HepG2 (cell line): ENCODE results near the gene MRPL27. TPM values are rescaled to one million over a fixed set of nuclear protein-coding genes. Genes with fewer than 3 reads are reported as not detected.

ENCODE experiments used
- AHR ChIP-seq: IDR thresholded peaks from 2 replicates; pipeline ENCODE4 v1.6.1; 2018; ENCODE audit warnings: missing genetic modification reagents, missing compliant biosample characterization
- DDIT3 ChIP-seq: sonication (generic); formaldehyde crosslinking; IDR thresholded peaks from 2 replicates; pipeline ENCODE4 v1.4.0; 2020; ENCODE audit warnings: mild to moderate bottlenecking, missing genetic modification reagents
- GATAD1 ChIP-seq: IDR thresholded peaks from 2 replicates; pipeline ENCODE4 v1.6.1; 2016; ENCODE audit warnings: missing genetic modification reagents, missing compliant biosample characterization
- HOXA7 ChIP-seq: sonication (generic); formaldehyde crosslinking; IDR thresholded peaks from 2 replicates; pipeline ENCODE4 v1.8.1; 2022; ENCODE audit warnings: mild to moderate bottlenecking, missing genetic modification reagents, moderate library complexity
- RARG ChIP-seq: sonication (generic); formaldehyde crosslinking; IDR thresholded peaks from 2 replicates; pipeline ENCODE4 v1.4.0; 2020; ENCODE audit warnings: low read depth, mild to moderate bottlenecking, missing genetic modification reagents
- REL ChIP-seq: sonication (generic); formaldehyde crosslinking; conservative IDR thresholded peaks from 2 replicates; pipeline ENCODE4 v1.8.0; 2022; ENCODE audit warnings: mild to moderate bottlenecking, missing genetic modification reagents, moderate library complexity
- SP2 ChIP-seq: sonication (generic); formaldehyde crosslinking; IDR thresholded peaks from 2 replicates; pipeline ENCODE4 v1.5.1; 2020; ENCODE audit warnings: mild to moderate bottlenecking, missing genetic modification reagents
- TBL1XR1 ChIP-seq: fragments of 150-350 bp; IDR thresholded peaks from 2 replicates; pipeline ENCODE4 v1.6.1; 2014; ENCODE audit warnings: borderline replicate concordance, low read length; ENCODE audit not compliant: partially characterized antibody
- ZNF160 ChIP-seq: sonication (generic); formaldehyde crosslinking; IDR thresholded peaks from 2 replicates; pipeline ENCODE4 v1.8.0; 2022; ENCODE audit warnings: mild to moderate bottlenecking, inconsistent platforms, missing genetic modification reagents
- ZNF274 ChIP-seq: sonication (generic); formaldehyde crosslinking; IDR thresholded peaks from 2 replicates; pipeline ENCODE4 v1.5.1; 2020; ENCODE audit warnings: mild to moderate bottlenecking, missing genetic modification reagents
- ZNF513 ChIP-seq: sonication (generic); formaldehyde crosslinking; conservative IDR thresholded peaks from 2 replicates; pipeline ENCODE4 v1.5.0; 2020; ENCODE audit warnings: missing genetic modification reagents
- ZNF556 ChIP-seq: sonication (generic); formaldehyde crosslinking; IDR thresholded peaks from 2 replicates; pipeline ENCODE4 v1.4.0; 2020; ENCODE audit warnings: mild to moderate bottlenecking, missing genetic modification reagents, borderline replicate concordance
- ZNF598 ChIP-seq: sonication (generic); formaldehyde crosslinking; IDR thresholded peaks from 2 replicates; pipeline ENCODE4 v1.5.1; 2020; ENCODE audit warnings: mild to moderate bottlenecking, missing genetic modification reagents, borderline replicate concordance
- polyA plus RNA-seq, 8 experiments: library from polyadenylated mRNA; depleted of rRNA in 3 of 8; stranded (reverse) in 7 of 8; unstranded in 1 of 8; fragments of >200 nt; fragmentation: Illumina TruSeq in 4 of 8; extraction: Trizol in 4 of 8; gene quantifications; 2 replicates each; pipeline versions ENCODE4 v1.2.1 to v1.2.3, GENCODE V29; 2011 to 2016; ENCODE audit warnings: low read depth in 4 of 8, missing spikeins in 1 of 8, mixed read lengths in 1 of 8; ENCODE audit not compliant: insufficient read depth in 1 of 8
- total RNA-seq, 5 experiments: library from RNA; depleted of rRNA; stranded (reverse); fragments of >200 nt; fragmentation: Illumina TruSeq; extraction: Trizol; gene quantifications; 2 replicates each; pipeline ENCODE4 v1.2.3, GENCODE V29; 2016; ENCODE audit warnings: low read depth in 1 of 5
- TF ChIP-seq, protein P1 (sequence below): sonication (generic); formaldehyde crosslinking; IDR thresholded peaks from 2 replicates; pipeline ENCODE4 v1.4.0; 2020; ENCODE audit warnings: missing genetic modification reagents
- TF ChIP-seq, protein P2 (sequence below): sonication (generic); formaldehyde crosslinking; IDR thresholded peaks from 2 replicates; pipeline ENCODE4 v1.5.1; 2020; ENCODE audit warnings: missing genetic modification reagents, mild to moderate bottlenecking, borderline replicate concordance
- TF ChIP-seq, protein P3 (sequence below): sonication (generic); formaldehyde crosslinking; IDR thresholded peaks from 2 replicates; pipeline ENCODE4 v1.9.0; 2022; ENCODE audit warnings: low read depth, missing genetic modification reagents
- TF ChIP-seq, protein P4 (sequence below): sonication (generic); formaldehyde crosslinking; IDR thresholded peaks from 2 replicates; pipeline ENCODE4 v1.4.0; 2020; ENCODE audit warnings: missing genetic modification reagents, borderline replicate concordance

The MRPL27 gene
- total and polyA plus RNA-seq, 2 of the 13 experiments (the other 11 are each of a cell fraction or from before 2014, with no cell fraction given): 137 to 217 TPM

DNA sequence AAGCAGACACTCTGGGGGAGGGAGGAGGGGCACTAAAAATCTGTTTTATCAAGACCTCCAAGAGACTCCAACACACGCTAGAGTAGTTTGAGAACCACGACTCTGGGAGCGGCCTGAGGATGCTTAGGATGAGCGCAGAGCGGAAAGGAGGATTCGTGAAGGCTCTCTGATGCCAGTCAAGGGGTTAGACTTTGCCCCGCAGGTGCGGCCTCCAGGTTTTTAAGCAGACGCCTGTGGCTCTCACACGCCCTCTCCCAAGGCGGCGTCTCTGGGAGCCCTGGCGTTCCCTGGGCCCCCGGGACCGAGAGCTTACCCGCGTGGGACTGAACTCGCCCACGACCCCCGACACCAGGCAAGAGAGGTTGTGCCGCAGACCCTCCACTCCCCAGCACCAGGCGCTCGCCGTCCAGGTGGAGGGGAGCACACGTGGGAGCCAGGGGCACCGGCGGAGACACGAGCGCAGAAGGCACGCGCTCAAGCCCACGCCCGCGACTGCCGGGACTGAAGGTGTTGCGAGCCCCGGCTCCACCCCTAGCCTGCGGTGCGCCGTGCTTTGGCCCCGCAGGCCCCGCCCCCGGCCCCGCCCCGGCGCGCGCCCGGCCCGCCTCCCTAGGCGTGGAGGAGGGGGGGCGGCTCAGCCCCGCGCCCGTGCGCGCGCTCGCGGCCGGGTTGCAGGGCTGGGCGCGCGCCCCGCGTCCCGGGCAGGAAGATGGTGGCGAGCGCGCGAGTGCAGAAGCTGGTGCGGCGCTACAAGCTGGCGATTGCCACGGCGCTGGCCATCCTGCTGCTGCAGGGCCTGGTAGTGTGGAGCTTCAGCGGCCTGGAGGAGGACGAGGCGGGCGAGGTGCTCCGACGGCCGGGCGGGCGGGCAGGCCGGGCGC, 27.3 kb downstream of the MRPL27 start, which contains the start of gene XYLT2 (continued):
- TF ChIP-seq ZNF513: no peak
- TF ChIP-seq ZNF160 (CRISPR knock-in tag): 0 out of 2 replicates have a peak, but pooled peaks have one; percentile 62
- peak; percentile 94 for TF ChIP-seq ZNF274 (CRISPR knock-in tag)
- TF ChIP-seq, protein P1, sequence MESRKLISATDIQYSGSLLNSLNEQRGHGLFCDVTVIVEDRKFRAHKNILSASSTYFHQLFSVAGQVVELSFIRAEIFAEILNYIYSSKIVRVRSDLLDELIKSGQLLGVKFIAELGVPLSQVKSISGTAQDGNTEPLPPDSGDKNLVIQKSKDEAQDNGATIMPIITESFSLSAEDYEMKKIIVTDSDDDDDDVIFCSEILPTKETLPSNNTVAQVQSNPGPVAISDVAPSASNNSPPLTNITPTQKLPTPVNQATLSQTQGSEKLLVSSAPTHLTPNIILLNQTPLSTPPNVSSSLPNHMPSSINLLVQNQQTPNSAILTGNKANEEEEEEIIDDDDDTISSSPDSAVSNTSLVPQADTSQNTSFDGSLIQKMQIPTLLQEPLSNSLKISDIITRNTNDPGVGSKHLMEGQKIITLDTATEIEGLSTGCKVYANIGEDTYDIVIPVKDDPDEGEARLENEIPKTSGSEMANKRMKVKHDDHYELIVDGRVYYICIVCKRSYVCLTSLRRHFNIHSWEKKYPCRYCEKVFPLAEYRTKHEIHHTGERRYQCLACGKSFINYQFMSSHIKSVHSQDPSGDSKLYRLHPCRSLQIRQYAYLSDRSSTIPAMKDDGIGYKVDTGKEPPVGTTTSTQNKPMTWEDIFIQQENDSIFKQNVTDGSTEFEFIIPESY (CRISPR knock-in tag): no peak
- no peak for TF ChIP-seq RARG (CRISPR knock-in tag)
- TF ChIP-seq REL (CRISPR knock-in tag): no peak
- TF ChIP-seq, protein P2, sequence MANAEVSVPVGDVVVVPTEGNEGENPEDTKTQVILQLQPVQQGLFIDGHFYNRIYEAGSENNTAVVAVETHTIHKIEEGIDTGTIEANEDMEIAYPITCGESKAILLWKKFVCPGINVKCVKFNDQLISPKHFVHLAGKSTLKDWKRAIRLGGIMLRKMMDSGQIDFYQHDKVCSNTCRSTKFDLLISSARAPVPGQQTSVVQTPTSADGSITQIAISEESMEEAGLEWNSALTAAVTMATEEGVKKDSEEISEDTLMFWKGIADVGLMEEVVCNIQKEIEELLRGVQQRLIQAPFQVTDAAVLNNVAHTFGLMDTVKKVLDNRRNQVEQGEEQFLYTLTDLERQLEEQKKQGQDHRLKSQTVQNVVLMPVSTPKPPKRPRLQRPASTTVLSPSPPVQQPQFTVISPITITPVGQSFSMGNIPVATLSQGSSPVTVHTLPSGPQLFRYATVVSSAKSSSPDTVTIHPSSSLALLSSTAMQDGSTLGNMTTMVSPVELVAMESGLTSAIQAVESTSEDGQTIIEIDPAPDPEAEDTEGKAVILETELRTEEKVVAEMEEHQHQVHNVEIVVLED: no peak; the same call in 1 of the 2 replicates
- TF ChIP-seq, protein P3, sequence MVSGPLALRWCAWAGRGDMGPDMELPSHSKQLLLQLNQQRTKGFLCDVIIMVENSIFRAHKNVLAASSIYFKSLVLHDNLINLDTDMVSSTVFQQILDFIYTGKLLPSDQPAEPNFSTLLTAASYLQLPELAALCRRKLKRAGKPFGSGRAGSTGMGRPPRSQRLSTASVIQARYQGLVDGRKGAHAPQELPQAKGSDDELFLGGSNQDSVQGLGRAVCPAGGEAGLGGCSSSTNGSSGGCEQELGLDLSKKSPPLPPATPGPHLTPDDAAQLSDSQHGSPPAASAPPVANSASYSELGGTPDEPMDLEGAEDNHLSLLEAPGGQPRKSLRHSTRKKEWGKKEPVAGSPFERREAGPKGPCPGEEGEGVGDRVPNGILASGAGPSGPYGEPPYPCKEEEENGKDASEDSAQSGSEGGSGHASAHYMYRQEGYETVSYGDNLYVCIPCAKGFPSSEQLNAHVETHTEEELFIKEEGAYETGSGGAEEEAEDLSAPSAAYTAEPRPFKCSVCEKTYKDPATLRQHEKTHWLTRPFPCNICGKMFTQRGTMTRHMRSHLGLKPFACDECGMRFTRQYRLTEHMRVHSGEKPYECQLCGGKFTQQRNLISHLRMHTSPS (CRISPR knock-in tag): 0 out of 2 replicates have a peak, but pooled peaks have one; percentile 48
- TF ChIP-seq, protein P4, sequence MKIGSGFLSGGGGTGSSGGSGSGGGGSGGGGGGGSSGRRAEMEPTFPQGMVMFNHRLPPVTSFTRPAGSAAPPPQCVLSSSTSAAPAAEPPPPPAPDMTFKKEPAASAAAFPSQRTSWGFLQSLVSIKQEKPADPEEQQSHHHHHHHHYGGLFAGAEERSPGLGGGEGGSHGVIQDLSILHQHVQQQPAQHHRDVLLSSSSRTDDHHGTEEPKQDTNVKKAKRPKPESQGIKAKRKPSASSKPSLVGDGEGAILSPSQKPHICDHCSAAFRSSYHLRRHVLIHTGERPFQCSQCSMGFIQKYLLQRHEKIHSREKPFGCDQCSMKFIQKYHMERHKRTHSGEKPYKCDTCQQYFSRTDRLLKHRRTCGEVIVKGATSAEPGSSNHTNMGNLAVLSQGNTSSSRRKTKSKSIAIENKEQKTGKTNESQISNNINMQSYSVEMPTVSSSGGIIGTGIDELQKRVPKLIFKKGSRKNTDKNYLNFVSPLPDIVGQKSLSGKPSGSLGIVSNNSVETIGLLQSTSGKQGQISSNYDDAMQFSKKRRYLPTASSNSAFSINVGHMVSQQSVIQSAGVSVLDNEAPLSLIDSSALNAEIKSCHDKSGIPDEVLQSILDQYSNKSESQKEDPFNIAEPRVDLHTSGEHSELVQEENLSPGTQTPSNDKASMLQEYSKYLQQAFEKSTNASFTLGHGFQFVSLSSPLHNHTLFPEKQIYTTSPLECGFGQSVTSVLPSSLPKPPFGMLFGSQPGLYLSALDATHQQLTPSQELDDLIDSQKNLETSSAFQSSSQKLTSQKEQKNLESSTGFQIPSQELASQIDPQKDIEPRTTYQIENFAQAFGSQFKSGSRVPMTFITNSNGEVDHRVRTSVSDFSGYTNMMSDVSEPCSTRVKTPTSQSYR: no peak; the same call in 1 of the 2 replicates
- TF ChIP-seq HOXA7 (CRISPR knock-in tag): no peak
- TF ChIP-seq AHR (CRISPR knock-in tag): 0 out of 2 replicates have a peak, but pooled peaks have one; percentile 76
- no peak for TF ChIP-seq DDIT3 (CRISPR knock-in tag)
- no peak; the same call in 1 of the 2 replicates for TF ChIP-seq GATAD1 (CRISPR knock-in tag)
- no peak for TF ChIP-seq TBL1XR1
- TF ChIP-seq ZNF556: peak; percentile 19; the same call in 1 of the 2 replicates
- TF ChIP-seq SP2 (CRISPR knock-in tag): 0 out of 2 replicates have a peak, but pooled peaks have one; percentile 33
- no peak; the same call in 1 of the 2 replicates for TF ChIP-seq ZNF598 (CRISPR knock-in tag)
